MM.1S (cell line): ENCODE measurements around the gene EIF2S3.

Experiments
- CTCF ChIP-seq: fragments of 300-600 bp; sonication (generic); IDR thresholded peaks from 2 replicates; pipeline ENCODE4 v1.5.1; 2016; ENCODE audit warnings: antibody characterized with exemption, low read length, mixed read lengths
- EZH2 ChIP-seq: fragments of 300-600 bp; sonication (generic); optimal IDR thresholded peaks from 2 replicates; pipeline ENCODE3; 2017; ENCODE audit warnings: low read depth, mild to moderate bottlenecking, antibody characterized with exemption, low read length, mixed read lengths
- EZH2phosphoT487 ChIP-seq: fragments of 300-600 bp; sonication (generic); IDR thresholded peaks from 2 replicates; pipeline ENCODE4 v1.6.1; 2018; ENCODE audit warnings: antibody characterized with exemption, low read length

GRCh38 chrX:24037729-24038128 lies 17.0 kb upstream of the EIF2S3 start:
- TF ChIP-seq CTCF (no peak), EZH2phosphoT487 (no peak), EZH2 (no peak)
